SIG-M5 treated with dmso at 0.1 percent for 504 hours (cell line): ENCODE data around the gene CNDP2.
"Not testable (repeated sequence)": the region's sequence is repeated elsewhere in the genome, so short reads cannot be mapped to it uniquely, and the experiment has no call there.

Source experiments
- DNase-seq: peaks from one replicate; lab custom pipeline; 2025; ENCODE audit not compliant: unreplicated experiment; lab: John Stamatoyannopoulos, UW

The CNDP2 gene

GRCh38 chr18:74565164-74565563, 69.0 kb downstream of the CNDP2 start:
- not testable (repeated sequence) for DNase-seq

DNA sequence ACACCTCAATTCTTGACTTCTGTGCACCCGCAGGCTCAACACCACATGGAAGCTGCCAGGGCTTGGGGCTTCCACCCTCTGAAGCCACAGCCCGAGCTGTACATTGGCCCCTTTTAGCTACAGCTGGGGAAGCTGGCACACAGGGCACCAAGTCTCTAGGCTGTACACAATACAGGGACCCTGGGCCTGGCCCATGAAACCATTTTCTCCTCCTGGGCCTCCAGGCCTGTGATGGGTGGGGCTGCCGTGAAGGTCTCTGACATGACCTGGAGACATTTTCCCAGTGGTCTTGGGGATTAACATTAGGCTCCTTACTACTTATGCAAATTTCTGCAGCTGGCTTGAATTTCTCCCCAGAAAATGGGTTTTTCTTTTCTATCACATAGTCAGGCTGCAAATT, 69.8 kb downstream of the CNDP2 start:
- DNase-seq, result not testable (repeated sequence)

DNA sequence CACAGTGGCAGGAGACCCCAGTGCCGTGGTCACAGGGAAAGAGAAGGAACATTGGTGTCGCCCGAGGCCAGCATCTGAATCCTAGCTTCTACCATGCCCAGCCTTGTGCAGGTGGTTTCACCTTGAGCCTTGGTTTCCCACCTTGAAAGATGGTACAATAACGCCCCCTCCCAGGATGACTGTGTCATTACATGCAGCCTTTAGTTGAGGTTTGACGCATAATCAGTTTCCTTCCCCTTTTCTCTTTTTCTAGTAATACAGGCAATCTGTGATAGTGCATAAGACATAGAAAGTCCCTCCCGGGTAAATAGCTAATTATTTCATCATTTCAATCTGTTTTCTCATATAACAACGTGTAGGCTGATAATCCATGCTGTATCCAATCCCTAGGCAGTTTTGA, 71.7 kb downstream of the CNDP2 start:
- no peak for DNase-seq

GRCh38 chr18:74569401-74569800, 73.2 kb downstream of the CNDP2 start:
- DNase-seq, result no peak

DNA sequence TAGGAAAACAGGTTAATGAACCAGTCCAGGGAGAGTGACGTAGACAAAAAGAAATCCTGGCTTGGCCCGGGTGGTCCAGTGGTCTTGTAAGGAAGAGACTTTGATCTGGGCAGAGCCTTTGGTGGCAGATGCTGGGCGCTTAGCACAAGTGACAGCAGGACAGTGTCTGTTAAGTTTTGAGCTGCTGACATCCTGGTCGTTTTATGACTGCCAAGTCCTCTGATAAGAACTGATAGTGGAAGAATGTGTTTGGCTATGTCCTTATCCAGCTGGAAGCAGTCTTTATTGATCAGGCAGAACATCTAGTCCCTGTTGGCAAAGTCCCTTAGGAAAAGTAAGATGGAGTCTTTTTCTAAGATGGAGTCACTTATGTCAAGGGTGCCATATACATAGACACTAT, 74.1 kb downstream of the CNDP2 start:
- no peak for DNase-seq

DNA sequence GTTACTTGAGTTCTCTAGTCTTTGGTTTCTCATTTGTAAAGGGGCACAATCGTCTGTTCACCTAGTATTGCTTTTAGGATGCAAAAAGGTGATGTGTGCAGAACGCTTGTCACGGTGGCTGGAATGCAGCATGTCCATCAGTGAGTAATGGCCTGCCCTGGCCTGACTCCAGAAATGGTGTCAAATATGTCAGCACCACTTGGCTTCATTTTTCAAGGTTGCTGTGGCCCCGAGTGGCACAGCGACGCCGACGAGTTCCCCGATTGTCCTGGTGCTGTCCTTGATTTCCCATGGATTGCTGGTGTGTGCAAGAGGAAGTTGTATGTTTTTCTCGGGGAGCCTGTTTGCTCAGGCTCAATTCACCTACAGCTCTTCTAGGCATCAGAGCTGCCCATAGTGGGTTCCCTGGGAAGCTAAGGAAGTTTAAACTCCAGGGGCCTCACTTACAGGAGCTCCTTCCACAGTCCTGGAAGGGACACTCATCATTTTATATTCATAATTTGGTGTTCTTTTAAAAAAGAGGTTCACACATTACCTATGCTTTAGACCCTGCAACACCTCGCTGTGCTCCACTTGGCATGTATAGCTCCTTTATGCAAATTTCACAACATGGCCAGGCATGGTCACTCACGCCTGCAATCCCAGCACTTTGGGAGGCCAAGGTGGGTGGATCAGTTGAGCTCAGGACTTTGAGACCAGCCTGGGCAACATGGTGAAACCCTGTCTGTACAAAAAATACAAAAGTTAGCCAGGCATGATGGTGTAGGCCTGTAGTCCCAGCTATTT, 75.9 kb downstream of the CNDP2 start:
- DNase-seq, result no peak

DNA sequence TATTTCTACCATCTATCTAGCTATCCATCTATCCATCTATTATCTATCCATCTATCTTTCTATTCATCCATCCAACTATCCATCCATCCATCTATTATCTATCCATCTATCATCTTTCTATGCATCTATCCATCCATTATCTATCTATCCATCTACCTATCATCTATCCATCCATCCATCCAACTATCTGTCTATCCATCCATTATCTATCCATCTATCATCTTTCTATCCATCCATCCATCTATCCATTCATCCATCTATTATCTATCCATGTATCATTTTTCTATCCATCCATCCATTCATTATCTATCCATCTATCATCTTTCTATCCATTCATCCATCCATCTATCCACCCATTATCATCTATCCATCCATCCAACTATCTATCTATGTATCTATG, 76.9 kb downstream of the CNDP2 start:
- no peak for DNase-seq
